ENCODE data around the gene SMC3. TPM values are rescaled to one million over a fixed set of nuclear protein-coding genes. Genes with fewer than 3 reads are reported as not detected.

Gene SMC3
- total and polyA plus RNA-seq, 2 of the 13 experiments (the other 11 are each of a cell fraction or from before 2014, with no cell fraction given), result 11.7 to 48.0 TPM

DNA sequence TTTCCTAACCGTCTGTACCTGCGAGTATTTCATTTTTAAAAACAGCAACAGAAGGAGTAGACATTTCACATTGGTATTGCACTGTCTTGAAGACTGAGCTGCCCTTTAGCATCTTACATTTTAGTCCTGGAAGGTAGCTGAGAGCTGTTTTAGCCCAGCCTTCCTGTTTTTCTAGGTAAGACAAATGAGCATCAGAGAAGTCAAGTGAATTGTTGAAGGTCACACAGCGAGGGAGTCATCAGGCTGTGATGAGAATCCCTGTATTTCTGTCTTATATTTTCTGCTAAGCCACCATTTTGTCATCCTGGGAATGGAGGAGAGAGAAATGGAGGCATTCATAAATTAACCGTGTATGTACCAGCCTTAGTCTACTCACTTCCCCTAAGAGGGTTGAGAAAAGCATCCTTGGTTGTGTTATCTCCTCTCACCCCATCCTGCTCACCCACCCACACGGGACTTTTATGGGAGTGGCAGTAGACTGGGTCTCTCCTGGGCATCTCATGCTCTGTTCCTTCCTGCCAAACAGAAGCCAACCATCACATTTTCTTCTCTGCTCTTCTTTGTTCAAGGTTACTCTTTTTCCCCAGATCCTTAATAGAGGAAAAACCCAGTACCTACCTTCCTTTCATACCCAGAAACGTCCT is 85.1 kb downstream of the SMC3 start:
- TF ChIP-seq AGO1 (IDR thresholded peaks at IDR 0.05; ENCODE audit: low read depth, low read length, poor library complexity, severe bottlenecking) (no peak), ELF4 (CRISPR knock-in tag; IDR thresholded peaks at IDR 0.05; ENCODE audit: borderline replicate concordance) (no peak), STAT5B (CRISPR knock-in tag; IDR thresholded peaks at IDR 0.05) (no peak), ZSCAN31 (CRISPR knock-in tag; IDR thresholded peaks at IDR 0.05; ENCODE audit: low read depth) (no peak), THAP11 (CRISPR knock-in tag; IDR thresholded peaks at IDR 0.05) (no peak)
- TF ChIP-seq, protein P1, sequence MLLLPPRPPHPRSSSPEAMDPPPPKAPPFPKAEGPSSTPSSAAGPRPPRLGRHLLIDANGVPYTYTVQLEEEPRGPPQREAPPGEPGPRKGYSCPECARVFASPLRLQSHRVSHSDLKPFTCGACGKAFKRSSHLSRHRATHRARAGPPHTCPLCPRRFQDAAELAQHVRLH (CRISPR knock-in tag; IDR thresholded peaks at IDR 0.05; ENCODE audit: borderline replicate concordance, low read depth), result no peak
- TF ChIP-seq, protein P2, sequence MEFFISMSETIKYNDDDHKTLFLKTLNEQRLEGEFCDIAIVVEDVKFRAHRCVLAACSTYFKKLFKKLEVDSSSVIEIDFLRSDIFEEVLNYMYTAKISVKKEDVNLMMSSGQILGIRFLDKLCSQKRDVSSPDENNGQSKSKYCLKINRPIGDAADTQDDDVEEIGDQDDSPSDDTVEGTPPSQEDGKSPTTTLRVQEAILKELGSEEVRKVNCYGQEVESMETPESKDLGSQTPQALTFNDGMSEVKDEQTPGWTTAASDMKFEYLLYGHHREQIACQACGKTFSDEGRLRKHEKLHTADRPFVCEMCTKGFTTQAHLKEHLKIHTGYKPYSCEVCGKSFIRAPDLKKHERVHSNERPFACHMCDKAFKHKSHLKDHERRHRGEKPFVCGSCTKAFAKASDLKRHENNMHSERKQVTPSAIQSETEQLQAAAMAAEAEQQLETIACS (CRISPR knock-in tag; IDR thresholded peaks at IDR 0.05), result no peak
- TF ChIP-seq, protein P3, sequence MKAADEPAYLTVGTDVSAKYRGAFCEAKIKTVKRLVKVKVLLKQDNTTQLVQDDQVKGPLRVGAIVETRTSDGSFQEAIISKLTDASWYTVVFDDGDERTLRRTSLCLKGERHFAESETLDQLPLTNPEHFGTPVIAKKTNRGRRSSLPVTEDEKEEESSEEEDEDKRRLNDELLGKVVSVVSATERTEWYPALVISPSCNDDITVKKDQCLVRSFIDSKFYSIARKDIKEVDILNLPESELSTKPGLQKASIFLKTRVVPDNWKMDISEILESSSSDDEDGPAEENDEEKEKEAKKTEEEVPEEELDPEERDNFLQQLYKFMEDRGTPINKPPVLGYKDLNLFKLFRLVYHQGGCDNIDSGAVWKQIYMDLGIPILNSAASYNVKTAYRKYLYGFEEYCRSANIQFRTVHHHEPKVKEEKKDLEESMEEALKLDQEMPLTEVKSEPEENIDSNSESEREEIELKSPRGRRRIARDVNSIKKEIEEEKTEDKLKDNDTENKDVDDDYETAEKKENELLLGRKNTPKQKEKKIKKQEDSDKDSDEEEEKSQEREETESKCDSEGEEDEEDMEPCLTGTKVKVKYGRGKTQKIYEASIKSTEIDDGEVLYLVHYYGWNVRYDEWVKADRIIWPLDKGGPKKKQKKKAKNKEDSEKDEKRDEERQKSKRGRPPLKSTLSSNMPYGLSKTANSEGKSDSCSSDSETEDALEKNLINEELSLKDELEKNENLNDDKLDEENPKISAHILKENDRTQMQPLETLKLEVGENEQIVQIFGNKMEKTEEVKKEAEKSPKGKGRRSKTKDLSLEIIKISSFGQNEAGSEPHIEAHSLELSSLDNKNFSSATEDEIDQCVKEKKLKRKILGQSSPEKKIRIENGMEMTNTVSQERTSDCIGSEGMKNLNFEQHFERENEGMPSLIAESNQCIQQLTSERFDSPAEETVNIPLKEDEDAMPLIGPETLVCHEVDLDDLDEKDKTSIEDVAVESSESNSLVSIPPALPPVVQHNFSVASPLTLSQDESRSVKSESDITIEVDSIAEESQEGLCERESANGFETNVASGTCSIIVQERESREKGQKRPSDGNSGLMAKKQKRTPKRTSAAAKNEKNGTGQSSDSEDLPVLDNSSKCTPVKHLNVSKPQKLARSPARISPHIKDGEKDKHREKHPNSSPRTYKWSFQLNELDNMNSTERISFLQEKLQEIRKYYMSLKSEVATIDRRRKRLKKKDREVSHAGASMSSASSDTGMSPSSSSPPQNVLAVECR (CRISPR knock-in tag; IDR thresholded peaks at IDR 0.05; ENCODE audit: borderline replicate concordance), result no peak
- TF ChIP-seq, protein P4, sequence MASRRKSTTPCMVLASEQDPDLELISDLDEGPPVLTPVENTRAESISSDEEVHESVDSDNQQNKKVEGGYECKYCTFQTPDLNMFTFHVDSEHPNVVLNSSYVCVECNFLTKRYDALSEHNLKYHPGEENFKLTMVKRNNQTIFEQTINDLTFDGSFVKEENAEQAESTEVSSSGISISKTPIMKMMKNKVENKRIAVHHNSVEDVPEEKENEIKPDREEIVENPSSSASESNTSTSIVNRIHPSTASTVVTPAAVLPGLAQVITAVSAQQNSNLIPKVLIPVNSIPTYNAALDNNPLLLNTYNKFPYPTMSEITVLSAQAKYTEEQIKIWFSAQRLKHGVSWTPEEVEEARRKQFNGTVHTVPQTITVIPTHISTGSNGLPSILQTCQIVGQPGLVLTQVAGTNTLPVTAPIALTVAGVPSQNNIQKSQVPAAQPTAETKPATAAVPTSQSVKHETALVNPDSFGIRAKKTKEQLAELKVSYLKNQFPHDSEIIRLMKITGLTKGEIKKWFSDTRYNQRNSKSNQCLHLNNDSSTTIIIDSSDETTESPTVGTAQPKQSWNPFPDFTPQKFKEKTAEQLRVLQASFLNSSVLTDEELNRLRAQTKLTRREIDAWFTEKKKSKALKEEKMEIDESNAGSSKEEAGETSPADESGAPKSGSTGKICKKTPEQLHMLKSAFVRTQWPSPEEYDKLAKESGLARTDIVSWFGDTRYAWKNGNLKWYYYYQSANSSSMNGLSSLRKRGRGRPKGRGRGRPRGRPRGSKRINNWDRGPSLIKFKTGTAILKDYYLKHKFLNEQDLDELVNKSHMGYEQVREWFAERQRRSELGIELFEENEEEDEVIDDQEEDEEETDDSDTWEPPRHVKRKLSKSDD (CRISPR knock-in tag; IDR thresholded peaks at IDR 0.05; ENCODE audit: low read depth), result no peak
- no TSS peak for BruUV-seq (replicated peaks)
- FAIRE-seq (no peak), DNase-seq (ENCODE audit: low spot score) (no peak), ATAC-seq (no peak)
- Histone ChIP-seq H3K9ac (ENCODE audit: insufficient read depth, low read depth, low read length) (no peak overlapping the region), H3K4me3 (replicated peaks in 1 of 3; ENCODE audit: insufficient read depth in 1 of 3, low read depth in 2 of 3, low read length in 3 of 3) (no peak overlapping the region), H3K4me2 (ENCODE audit: low read depth, low read length) (no peak overlapping the region), H3K4me1 (ENCODE audit: insufficient read depth, low read length) (no peaks in the 10 kb centered on the region), H3K79me2 (ENCODE audit: insufficient read depth, low read length) (no peaks in the 10 kb centered on the region), H3K9me3 (ENCODE audit: low read length) (no peaks in the 10 kb centered on the region), H3K27ac (ENCODE audit: extremely low read length, insufficient read depth, low read length) (no peak overlapping the region), H3K36me3 (replicated peaks in 1 of 2; ENCODE audit: control insufficient read depth in 1 of 2, insufficient read depth in 2 of 2, low read length in 2 of 2) (no peaks in the 10 kb centered on the region), H2AFZ (ENCODE audit: low read length) (no peak overlapping the region), H3K27me3 (ENCODE audit: control insufficient read depth in 1 of 2, insufficient read depth in 2 of 2, low read length in 2 of 2) (no peaks in the 10 kb centered on the region), H4K20me1 (ENCODE audit: insufficient read depth, low read length) (no peaks in the 10 kb centered on the region)
- in situ Hi-C loops (cut with HindIII; ENCODE audit: extremely low pct_ligation_motif_present, low pct_unique_long_range_greater_than_20kb), result no loop called here
- ChIA-PET CTCF (ENCODE audit: low intra/inter-chr PET ratio, low total read pairs) (no interaction called here), POLR2A (no interaction called here)
- 14% methylated on average over 6 of the region's 6 CpGs for WGBS (ENCODE audit: low lambda C conversion rate)
- intact Hi-C loops (cut with micrococcal nuclease; ENCODE audit: unreplicated experiment), result no loop called here
